Lower leg skin (tissue), 4 donors: ENCODE measurements around the gene C5orf34. TPM values are rescaled to one million over a fixed set of nuclear protein-coding genes. Genes with fewer than 3 reads are reported as not detected.
"Not testable (repeated sequence)": the region's sequence is repeated elsewhere in the genome, so short reads cannot be mapped to it uniquely, and the experiment has no call there.

ENCODE experiments used
- DNase-seq, 2 donors: peaks; one replicate each; pipeline ENCODE4 v3.0.0-alpha.2; 2019; ENCODE audit warnings: low spot score in 2 of 2
- H3K4me3 ChIP-seq: fragments of 200-600 bp; sonication (generic); 2 replicates; pipeline ENCODE4 v1.5.1; 2017; ENCODE audit warnings: mild to moderate bottlenecking, low read depth; ENCODE audit not compliant: poor library complexity, severe bottlenecking
- POLR2A ChIP-seq, 2 donors: fragments of 450-650 bp; IDR thresholded peaks; one replicate each; pipeline ENCODE4 v1.6.1; 2016 to 2017; ENCODE audit warnings: antibody characterized with exemption in 2 of 2, mild to moderate bottlenecking in 1 of 2, moderate library complexity in 1 of 2
- WGBS, 2 donors: methylation state at CpG; one replicate each; pipeline ENCODE4 v1.1.5; 2018; 5-methylcytosine and 5-hydroxymethylcytosine counted together
- intact Hi-C: fragments of 100-400 bp; cut with DNase I; formaldehyde crosslinking; loops from one replicate; pipeline ENCODE4 v1.15.0; 2023; ENCODE audit warnings: low total_unique reads
- total RNA-seq, 4 donors: library from RNA; depleted of rRNA; stranded (reverse); fragments of >200 nt; gene quantifications; one replicate each; pipeline ENCODE4 v1.1.0, GENCODE V29; 2016
- TF ChIP-seq, protein P1 (sequence below), 3 donors: fragments of 450-650 bp; IDR thresholded peaks; one replicate each; pipeline ENCODE4 v1.5.1; 2016; ENCODE audit warnings: antibody characterized with exemption in 3 of 3, mild to moderate bottlenecking in 3 of 3, moderate library complexity in 2 of 3

The C5orf34 gene
- total RNA-seq, 4 donors from 2014 or later, result 0.91 to 3.9 (median 1.4) TPM

DNA sequence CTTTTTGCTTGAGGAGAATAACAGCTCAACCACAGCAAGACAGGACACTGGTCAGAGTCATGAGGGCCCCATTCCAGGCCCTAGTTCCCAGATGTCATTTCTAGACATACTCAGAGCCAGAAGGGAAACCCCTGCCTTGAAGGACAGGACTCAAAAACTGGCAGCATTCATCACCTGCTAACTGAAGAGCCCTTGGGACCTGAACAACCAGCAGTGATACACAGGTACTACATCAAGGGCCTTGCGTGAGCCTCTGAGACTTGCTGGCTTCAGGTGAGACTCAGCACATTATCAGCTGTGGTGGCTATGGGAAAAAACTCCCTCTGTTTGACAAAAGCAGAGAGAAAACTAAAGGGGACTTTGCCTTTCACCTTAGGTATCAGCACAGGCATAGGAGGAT is 53.9 kb downstream of the C5orf34 start:
- no peak for TF ChIP-seq POLR2A (IDR thresholded peaks at IDR 0.05)
- TF ChIP-seq, protein P1, sequence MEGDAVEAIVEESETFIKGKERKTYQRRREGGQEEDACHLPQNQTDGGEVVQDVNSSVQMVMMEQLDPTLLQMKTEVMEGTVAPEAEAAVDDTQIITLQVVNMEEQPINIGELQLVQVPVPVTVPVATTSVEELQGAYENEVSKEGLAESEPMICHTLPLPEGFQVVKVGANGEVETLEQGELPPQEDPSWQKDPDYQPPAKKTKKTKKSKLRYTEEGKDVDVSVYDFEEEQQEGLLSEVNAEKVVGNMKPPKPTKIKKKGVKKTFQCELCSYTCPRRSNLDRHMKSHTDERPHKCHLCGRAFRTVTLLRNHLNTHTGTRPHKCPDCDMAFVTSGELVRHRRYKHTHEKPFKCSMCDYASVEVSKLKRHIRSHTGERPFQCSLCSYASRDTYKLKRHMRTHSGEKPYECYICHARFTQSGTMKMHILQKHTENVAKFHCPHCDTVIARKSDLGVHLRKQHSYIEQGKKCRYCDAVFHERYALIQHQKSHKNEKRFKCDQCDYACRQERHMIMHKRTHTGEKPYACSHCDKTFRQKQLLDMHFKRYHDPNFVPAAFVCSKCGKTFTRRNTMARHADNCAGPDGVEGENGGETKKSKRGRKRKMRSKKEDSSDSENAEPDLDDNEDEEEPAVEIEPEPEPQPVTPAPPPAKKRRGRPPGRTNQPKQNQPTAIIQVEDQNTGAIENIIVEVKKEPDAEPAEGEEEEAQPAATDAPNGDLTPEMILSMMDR (IDR thresholded peaks at IDR 0.05), result no peak
- no peak for DNase-seq
- H3K4me3 ChIP-seq, result no peak overlapping the region
- intact Hi-C loops, result loop anchor here (10.0 kb wide), 1 partner anchor 2004 kb away; no protein-coding TSS in a partner anchor
- WGBS, 2 donors, result 100% methylated on average over 1 of the region's 1 CpG

DNA sequence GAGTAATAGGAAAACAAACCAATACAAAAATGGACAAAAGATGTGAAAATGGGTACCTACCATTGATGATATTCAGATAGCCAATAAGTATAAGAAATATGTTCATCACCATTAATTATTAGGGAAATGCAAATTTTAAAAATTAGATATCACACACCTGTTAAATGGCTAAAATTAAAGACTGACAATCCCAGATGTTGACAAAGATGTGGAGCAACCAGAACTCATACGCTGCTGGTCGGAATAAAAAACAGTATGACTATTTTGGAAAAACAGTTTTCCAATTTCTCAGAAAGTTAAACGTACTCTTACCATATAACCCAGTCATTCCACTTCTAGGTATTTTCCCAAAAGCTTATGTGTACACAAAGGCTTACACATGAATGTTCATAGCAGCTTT is 58.4 kb downstream of the C5orf34 start:
- WGBS, 2 donors, result 95 to 96% methylated on average over 3 of the region's 3 CpGs
- intact Hi-C loops, result no loop called here
- H3K4me3 ChIP-seq, result no peak overlapping the region
- no peak for TF ChIP-seq POLR2A (IDR thresholded peaks at IDR 0.05)
- TF ChIP-seq, protein P1 (IDR thresholded peaks at IDR 0.05), result no peak
- no peak for DNase-seq

DNA sequence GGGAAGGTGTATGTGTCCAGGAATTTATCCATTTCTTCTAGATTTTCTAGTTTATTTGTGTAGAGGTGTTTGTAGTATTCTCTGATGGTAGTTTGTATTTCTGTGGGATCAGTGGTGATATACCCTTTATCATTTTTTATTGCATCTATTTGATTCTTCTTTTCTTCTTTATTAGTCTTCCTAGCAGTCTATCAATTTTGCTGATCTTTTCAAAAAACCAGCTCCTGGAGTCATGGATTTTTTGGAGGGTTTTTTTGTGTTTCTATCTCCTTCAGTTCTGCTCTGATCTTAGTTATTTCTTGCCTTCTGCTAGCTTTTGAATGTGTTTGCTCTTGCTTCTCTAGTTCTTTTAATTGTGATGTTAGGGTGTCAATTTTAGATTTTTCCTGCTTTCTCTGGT is 73.4 kb downstream of the C5orf34 start:
- intact Hi-C loops, DNase-seq: not testable (repeated sequence)

DNA sequence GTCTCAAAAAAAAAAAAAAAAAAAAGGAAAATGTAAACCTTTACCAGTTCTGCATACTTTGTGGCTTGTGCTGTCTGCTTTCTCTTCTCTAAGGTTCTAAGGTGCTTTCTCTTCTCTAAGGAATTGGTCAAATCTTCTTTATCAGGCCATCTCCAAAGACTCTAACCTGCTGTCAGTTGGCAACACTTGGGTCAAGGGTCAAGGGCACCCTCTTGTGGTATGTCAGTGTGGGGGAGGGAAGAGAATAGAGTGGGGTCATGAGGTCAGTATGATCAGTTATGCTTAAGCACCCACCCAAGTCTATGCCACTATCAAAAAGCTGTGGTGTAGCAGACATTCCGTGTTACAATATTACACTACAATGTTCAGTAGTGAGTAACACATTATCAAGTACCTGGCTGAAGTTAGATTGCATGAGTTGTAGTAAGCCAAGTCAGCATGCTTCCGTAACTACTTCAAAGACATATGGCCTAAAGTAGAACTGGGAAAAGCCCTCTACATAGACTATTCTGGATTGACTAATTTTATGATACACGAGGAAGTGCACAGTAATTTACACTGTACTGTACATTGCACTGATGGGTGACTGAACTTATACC is 77.8 kb downstream of the C5orf34 start:
- H3K4me3 ChIP-seq, result no peak overlapping the region
- TF ChIP-seq, protein P1 (IDR thresholded peaks at IDR 0.05), result no peak
- no peak for TF ChIP-seq POLR2A (IDR thresholded peaks at IDR 0.05)
- DNase-seq, result no peak
- intact Hi-C loops, result no loop called here
- 90 to 97% methylated on average over 3 of the region's 3 CpGs for WGBS, 2 donors

More for the DNA sequence above, 73.4 kb downstream of the C5orf34 start:
- H3K4me3 ChIP-seq, result not testable (repeated sequence)

Other genes starting within 250 kb of the C5orf34 start
- 100 to 1,000 TPM in 2 of 4 donors, 10 to 100 TPM in 2; 70.4 to 106 (median 97.4) TPM for gene HMGCS1, start 201.7 kb downstream of the C5orf34 start, total RNA-seq
- 10 to 100 TPM; 11.6 to 24.1 (median 14.6) TPM for gene CCL28, start 102.8 kb downstream of the C5orf34 start, total RNA-seq
- 10 to 100 TPM in 3 of 4 donors, 1 to 10 TPM in 1; 3.0 to 13.5 (median 11.9) TPM for gene TMEM267, start 31.3 kb downstream of the C5orf34 start, total RNA-seq
- 10 to 100 TPM; 40.5 to 65.4 (median 50.5) TPM for gene PAIP1, start 41.9 kb upstream of the C5orf34 start, total RNA-seq
- gene NNT, start 88.0 kb upstream of the C5orf34 start, total RNA-seq, result 10 to 100 TPM; 24.2 to 34.2 (median 27.7) TPM